ENCODE data around the gene TMEM9.
"Not testable (repeated sequence)": the region's sequence is repeated elsewhere in the genome, so short reads cannot be mapped to it uniquely, and the experiment has no call there.

The TMEM9 gene

GRCh38 chr1:201175820-201176500, 21.7 kb upstream of the TMEM9 start:
- no peak overlapping the region for H3K4me3 ChIP-seq
- H3K27ac ChIP-seq = no peak overlapping the region

GRCh38 chr1:201173736-201174135, 19.5 kb upstream of the TMEM9 start:
- Histone ChIP-seq H3K27ac (no peak overlapping the region), H3K4me3 (no peak overlapping the region)

GRCh38 chr1:201172999-201173610, 18.8 kb upstream of the TMEM9 start:
- Histone ChIP-seq H3K4me3 (no peak overlapping the region), H3K27ac (no peak overlapping the region)

DNA sequence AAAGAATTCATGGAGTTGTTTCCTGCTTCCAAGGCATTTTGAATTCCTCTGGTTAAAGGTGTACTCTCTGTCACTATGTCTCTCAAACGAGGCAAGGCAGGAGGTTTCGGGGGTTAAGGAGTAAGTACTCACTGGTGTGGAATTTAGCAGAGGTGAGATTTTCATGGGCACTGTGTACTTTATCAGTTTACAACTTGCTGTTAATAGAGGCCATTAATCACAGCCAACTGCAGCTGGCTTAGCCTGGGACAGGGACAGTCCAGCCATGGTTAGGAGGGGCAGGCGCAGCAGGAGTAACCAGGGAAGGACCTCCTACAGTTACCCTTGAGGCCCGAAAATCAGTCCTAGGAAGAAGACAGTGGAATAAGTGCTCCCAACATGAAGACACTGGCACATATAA, 18.1 kb upstream of the TMEM9 start:
- Histone ChIP-seq H3K27ac (no peak overlapping the region), H3K4me3 (no peak overlapping the region)

GRCh38 chr1:201171063-201172036, 17.1 kb upstream of the TMEM9 start:
- H3K4me3 ChIP-seq = peak overlapping the region; percentile 40 to 59 (median 50)
- H3K27ac ChIP-seq = peak overlapping the region in 14 of 21 experiments; percentile 5 to 79 (median 56)

DNA sequence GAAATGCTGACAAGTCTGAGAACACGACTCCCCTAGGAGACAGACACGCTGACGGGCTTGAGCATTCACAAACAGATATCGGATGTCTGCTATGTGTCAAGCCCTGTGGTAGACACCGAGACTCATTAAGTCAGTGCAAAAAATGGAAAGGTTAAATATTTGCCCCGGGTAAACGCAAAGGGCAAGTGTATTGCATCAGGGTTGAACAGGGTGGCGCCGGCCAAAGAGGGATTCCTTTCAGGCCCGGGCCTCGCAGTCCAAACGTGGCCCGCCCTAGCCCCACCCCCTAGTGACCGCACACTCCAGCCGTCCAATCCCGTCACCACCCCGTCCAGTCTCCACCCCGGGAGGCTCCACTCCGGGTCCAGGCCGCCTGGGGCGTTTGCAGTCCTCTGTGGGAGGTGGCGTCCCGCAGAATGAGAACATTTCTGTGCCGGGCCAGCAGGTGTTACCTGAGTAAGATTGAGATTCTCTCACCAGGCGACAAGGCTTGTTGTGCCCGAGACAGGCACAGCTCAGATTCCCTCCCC, 16.3 kb upstream of the TMEM9 start:
- peak overlapping the region in 14 of 21 experiments; percentile 5 to 79 (median 56) for H3K27ac ChIP-seq

GRCh38 chr1:201169971-201170532, 15.8 kb upstream of the TMEM9 start:
- Histone ChIP-seq H3K27ac (peak overlapping the region in 1 of 21 experiments; percentile 79), H3K4me3 (no peak overlapping the region)

More for the DNA sequence above, 16.3 kb upstream of the TMEM9 start:
- H3K4me3 ChIP-seq = peak overlapping the region; percentile 40 to 59 (median 50)

- Histone ChIP-seq H3K4me3 (no peak overlapping the region), H3K27ac (no peak overlapping the region)
These were observed 14.9 kb upstream of the TMEM9 start for GRCh38 chr1:201169203-201169602.

DNA sequence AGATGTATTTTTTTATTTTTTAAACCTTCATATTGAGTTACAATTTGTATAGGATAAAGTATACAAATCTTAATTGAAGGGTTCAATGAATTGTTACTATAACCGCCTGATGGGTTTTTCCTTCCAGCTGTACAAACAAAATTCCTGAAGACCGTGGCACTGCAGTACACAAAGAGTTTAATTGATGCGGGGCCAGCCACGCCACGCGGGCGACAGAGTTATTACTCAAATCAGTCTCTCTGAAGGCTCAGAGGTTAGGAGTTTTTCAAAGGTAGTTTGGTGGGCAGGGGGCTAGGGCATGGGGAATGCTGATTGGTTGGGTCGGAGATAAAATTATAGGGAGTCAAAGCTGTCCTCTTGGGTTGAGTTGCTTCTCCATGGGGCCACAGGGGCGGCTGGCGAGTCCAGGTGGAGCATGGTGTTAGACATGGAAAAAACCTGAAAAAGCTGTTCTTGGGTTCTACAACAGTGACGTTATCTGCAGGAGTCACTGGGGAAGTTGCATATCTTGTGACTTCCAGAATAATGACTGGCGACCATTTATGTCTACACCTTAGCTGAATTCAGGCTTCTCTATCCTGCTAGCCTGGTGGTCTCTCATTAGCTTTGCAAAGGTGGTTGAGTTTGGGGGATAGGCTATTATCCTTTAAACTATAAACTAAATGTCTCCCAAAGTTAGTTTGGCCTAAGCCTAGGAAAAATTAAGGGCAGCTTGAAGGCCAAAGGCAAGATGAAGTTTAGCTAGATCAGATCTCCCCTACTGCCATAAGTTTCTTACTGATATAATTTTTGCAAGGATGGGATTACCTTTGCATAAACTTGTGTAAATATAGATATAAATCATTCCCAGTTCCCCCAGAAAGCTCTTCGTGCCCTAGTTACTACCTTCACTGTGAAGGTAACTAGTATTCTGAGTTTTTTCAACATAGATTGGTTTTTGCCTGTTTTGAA, 13.0 kb upstream of the TMEM9 start:
- Histone ChIP-seq H3K27ac (no peak overlapping the region), H3K4me3 (no peak overlapping the region)

GRCh38 chr1:201164645-201165044, 10.4 kb upstream of the TMEM9 start:
- Histone ChIP-seq H3K4me3 (no peak overlapping the region), H3K27ac (no peak overlapping the region)

DNA sequence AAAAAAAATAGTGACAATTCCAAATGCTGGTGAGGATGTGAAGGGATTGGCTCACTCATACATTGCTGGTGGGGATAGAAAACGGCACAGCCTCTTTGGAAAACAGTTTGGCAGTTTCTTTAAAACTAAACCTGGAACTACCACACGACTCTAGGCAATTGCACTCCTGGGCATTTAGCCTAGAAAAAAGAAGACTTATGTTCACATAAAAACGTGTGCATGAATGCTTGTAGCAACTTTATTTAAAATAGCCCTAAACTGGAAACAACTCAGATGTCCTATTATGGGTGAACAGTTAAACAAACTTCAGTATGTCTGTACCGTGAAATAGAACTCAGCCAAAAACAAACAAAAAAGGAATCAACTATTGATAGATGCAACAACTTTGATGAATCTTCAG, 9.4 kb upstream of the TMEM9 start:
- no peak overlapping the region for H3K4me3 ChIP-seq
- H3K27ac ChIP-seq = no peak overlapping the region

GRCh38 chr1:201163036-201163435, 8.8 kb upstream of the TMEM9 start:
- not testable (repeated sequence) for H3K4me3 ChIP-seq, H3K27ac ChIP-seq

- H3K27ac ChIP-seq = no peak overlapping the region
- no peak overlapping the region for H3K4me3 ChIP-seq
These were observed 3.7 kb upstream of the TMEM9 start for GRCh38 chr1:201157949-201158348.

DNA sequence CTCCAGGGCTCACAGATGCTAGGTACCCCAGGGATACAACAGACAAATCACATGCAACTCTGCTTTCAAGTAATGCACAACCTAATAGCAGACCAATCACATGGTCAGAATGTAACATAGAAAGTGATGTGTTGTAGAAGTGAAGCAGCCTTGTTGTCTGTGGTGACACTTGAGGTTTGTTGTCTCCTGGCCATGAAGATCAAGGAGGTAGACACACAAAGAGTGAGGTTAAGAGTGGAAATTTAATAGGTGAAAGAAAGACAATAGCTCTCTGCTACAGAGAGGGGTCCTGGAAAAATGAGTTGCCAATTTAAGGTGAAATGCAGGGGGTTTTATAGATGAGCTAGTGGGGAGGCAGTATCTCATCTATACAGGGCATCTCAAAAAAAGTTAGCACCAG, 2.5 kb upstream of the TMEM9 start:
- no peak overlapping the region for H3K27ac ChIP-seq
- H3K4me3 ChIP-seq = no peak overlapping the region

GRCh38 chr1:201156346-201156745, 2.1 kb upstream of the TMEM9 start:
- no peak overlapping the region for H3K4me3 ChIP-seq
- H3K27ac ChIP-seq = no peak overlapping the region

- H3K4me3 ChIP-seq = no peak overlapping the region
These were observed 1.1 kb upstream of the TMEM9 start for GRCh38 chr1:201155354-201155753.

DNA sequence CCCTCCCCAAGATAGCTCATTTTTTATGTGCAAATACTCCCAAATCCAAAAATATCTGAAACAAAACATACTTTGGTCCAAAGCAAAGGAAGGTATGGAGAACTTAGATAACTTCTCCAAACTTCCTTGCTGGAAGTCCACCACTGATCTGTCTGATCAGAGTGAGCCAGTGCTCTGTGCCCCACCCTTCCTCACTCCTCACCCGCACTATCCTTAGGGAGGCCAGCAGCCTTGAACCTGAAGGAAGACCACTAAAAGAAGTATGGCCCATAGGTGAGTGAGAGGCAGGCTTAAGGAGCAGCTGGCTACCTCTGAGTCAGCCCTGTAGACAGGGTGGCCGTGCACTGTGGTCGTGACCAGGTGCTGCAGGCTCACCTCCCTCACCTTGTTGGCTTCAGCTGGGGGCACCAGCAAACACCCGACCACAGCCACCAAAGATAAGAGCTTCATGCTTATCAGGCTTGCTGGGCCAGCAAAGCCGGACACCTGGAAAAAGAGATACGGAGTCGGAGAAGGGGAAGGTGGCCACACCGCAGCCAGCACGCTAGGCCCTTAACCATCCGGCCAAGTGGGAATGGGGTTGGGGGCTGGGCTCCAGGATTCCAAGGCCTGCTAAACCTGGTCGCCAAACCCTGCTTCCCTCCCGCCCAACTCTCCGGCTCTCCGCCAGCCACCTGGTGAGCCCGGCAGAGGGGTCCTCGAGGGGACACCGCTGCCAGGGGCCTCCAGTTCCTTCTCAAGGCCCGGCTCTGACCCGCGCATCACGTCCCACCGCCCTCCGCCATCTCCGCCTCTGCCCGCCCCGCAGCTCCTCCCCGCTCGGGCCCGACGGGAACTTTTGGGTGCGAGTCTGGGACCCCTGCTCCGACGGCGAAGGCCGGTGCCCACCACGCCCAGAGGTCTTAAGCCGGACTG, 543 bp downstream of the TMEM9 start:
- Histone ChIP-seq H3K27ac (peak overlapping the region in 20 of 21 experiments; percentile 9 to 92 (median 75)), H3K4me3 (peak overlapping the region; percentile 57 to 96 (median 79))

More at GRCh38 chr1:201155354-201155753, 1.1 kb upstream of the TMEM9 start:
- no peak overlapping the region for H3K27ac ChIP-seq

- Histone ChIP-seq H3K27ac (no peak overlapping the region), H3K4me3 (no peak overlapping the region)
These were observed 4.9 kb downstream of the TMEM9 start for GRCh38 chr1:201149400-201149799.
